Left lobe of liver (tissue), 2 donors: ENCODE measurements around the gene AGPAT4. TPM values are rescaled to one million over a fixed set of nuclear protein-coding genes. Genes with fewer than 3 reads are reported as not detected.
"Not testable (repeated sequence)": the region's sequence is repeated elsewhere in the genome, so short reads cannot be mapped to it uniquely, and the experiment has no call there.

ENCODE experiments used
- ATAC-seq: fragments of 200-7000 bp; cut with Tn5 transposase; one replicate; pipeline ENCODE4 v1.9.1; 2020; ENCODE audit warnings: mild to moderate bottlenecking, moderate library complexity
- DNase-seq: peaks from one replicate; pipeline ENCODE4 v3.0.0-alpha.2; 2020; ENCODE audit warnings: low spot score
- total RNA-seq: library from RNA; stranded (reverse); gene quantifications from one replicate; pipeline ENCODE4 v1.2.1, GENCODE V29; 2021
- donor health status: DM: no; HTN: no; CAD: no; lungs with moderate emphysema.
- donor health status: DM: no; HTN: yes; CAD: no.

The AGPAT4 gene
- total RNA-seq, 1 donor from 2014 or later = 0.88 TPM

GRCh38 chr6:161228921-161229591 lies 44.8 kb downstream of the AGPAT4 start:
- no peak for DNase-seq
- ATAC-seq = no peak

- no peak for ATAC-seq
- no peak for DNase-seq
Measured at GRCh38 chr6:161228096-161228495, 45.8 kb downstream of the AGPAT4 start.

GRCh38 chr6:161227004-161227960 lies 46.6 kb downstream of the AGPAT4 start:
- DNase-seq (no peak), ATAC-seq (no peak)

- DNase-seq (no peak), ATAC-seq (no peak)
Measured at GRCh38 chr6:161226009-161226964, 47.6 kb downstream of the AGPAT4 start.

- ATAC-seq (no peak), DNase-seq (no peak)
Measured at GRCh38 chr6:161225681-161226008, 48.2 kb downstream of the AGPAT4 start.

- not testable (repeated sequence) for ATAC-seq, DNase-seq
Measured at GRCh38 chr6:161224951-161225680, 48.7 kb downstream of the AGPAT4 start.

GRCh38 chr6:161223646-161224045 lies 50.2 kb downstream of the AGPAT4 start:
- ATAC-seq (no peak), DNase-seq (no peak)

GRCh38 chr6:161222706-161223234 lies 51.1 kb downstream of the AGPAT4 start:
- DNase-seq (no peak), ATAC-seq (no peak)

- DNase-seq (no peak), ATAC-seq (no peak)
Measured at GRCh38 chr6:161220346-161220745, 53.5 kb downstream of the AGPAT4 start.

- ATAC-seq (no peak), DNase-seq (no peak)
Measured at GRCh38 chr6:161219680-161220079, 54.2 kb downstream of the AGPAT4 start.

- DNase-seq = no peak
- ATAC-seq = peak; percentile 60
Measured at GRCh38 chr6:161218222-161218621, 55.6 kb downstream of the AGPAT4 start.

GRCh38 chr6:161217628-161218027 lies 56.2 kb downstream of the AGPAT4 start:
- ATAC-seq (peak; percentile 99), DNase-seq (peak; percentile 66)

GRCh38 chr6:161216616-161217205 lies 57.1 kb downstream of the AGPAT4 start:
- ATAC-seq (no peak), DNase-seq (no peak)

- DNase-seq = no peak
- ATAC-seq = no peak
Measured at GRCh38 chr6:161215876-161216615, 57.8 kb downstream of the AGPAT4 start.

GRCh38 chr6:161215193-161215592 lies 58.7 kb downstream of the AGPAT4 start:
- DNase-seq (no peak), ATAC-seq (no peak)

GRCh38 chr6:161214722-161215121 lies 59.1 kb downstream of the AGPAT4 start:
- DNase-seq = no peak
- ATAC-seq = no peak

GRCh38 chr6:161212902-161213301 lies 61.0 kb downstream of the AGPAT4 start:
- no peak for DNase-seq
- no peak for ATAC-seq

- DNase-seq (no peak), ATAC-seq (no peak)
Measured at GRCh38 chr6:161211380-161212035, 62.4 kb downstream of the AGPAT4 start.
